ENCODE data around the gene MDK. TPM values are rescaled to one million over a fixed set of nuclear protein-coding genes. Genes with fewer than 3 reads are reported as not detected.

The MDK gene
- total and polyA plus RNA-seq, 2 donors (not counting 3 experiments of a cell fraction or from before 2014, with no cell fraction given), result 331 to 893 TPM

DNA sequence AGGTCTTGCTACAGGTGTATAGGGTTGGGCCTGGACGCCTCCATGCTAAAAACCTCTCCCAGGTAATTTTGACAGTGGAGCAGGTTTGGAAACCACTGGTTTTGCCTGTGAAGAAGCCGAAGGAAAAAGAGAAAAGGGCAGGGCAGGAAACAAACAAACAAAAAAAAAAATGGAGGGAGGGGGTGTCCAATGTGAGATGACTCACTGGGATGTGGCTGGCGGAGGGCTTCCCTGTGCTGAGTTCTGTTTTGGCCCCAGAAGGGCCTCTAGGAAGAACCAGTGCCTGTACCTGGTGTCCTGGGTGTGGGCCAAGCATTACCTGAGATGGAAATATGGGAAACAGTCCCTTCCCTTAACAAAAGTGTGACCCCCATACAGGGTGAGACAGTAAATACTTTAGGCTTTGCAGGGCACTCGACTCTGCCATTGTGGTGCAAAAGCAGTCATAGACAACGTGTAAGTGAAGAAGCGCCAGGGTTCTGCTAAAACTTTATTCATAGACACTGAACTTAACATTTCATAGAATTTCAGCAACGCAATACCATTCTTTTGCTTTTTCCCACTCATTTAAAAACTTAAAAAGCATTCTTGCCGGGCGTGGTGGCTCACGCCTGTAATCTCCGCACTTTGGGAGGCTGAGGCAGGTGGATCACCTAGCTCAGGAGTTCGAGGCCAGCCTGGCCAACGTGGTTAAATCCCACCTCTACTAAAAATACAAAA, 43.7 kb upstream of the MDK start:
- no peaks in the 10 kb centered on the region for H3K9me1 ChIP-seq (replicated peaks; ENCODE audit: control insufficient read depth, extremely low read depth, insufficient read depth, low read length)
- dilution Hi-C loops (cut with MboI; ENCODE audit: extremely low pct_ligation_motif_present, low sequenced_read_pairs), result no loop called here
- H3K36me3 ChIP-seq (ENCODE audit: control insufficient read depth in 2 of 2, extremely low read depth in 1 of 2, insufficient read depth in 2 of 2, low read length in 2 of 2), result no peaks in the 10 kb centered on the region
- H3K4me2 ChIP-seq (ENCODE audit: insufficient read depth, low read length), result no peak overlapping the region
- FAIRE-seq (no peak), DNase-seq (ENCODE audit: low read depth, low spot score) (no peak)
- BruUV-seq (replicated peaks), result no TSS peak
- no peak overlapping the region for H2AFZ ChIP-seq (ENCODE audit: low read depth, low read length)
- no peaks in the 10 kb centered on the region for H4K20me1 ChIP-seq (replicated peaks; ENCODE audit: control insufficient read depth, extremely low read depth, insufficient read depth, low read length)
- POLR2A ChIA-PET, result interaction anchor here (0.5 kb wide), 1 partner anchor 34 kb away, joined by 8 read pairs; no protein-coding TSS in a partner anchor
- CTCF ChIA-PET, result interaction anchor here (1.2 to 1.7 kb wide), 2 partner anchors 10 to 22 kb away, joined by 4 to 5 read pairs; partner anchors contain the start of gene DGKZ
- H3K4me3 ChIP-seq (replicated peaks in 1 of 3; ENCODE audit: insufficient read depth in 1 of 3, low read depth in 1 of 3, low read length in 3 of 3), result no peak overlapping the region
- TF ChIP-seq EZH2 (IDR thresholded peaks at IDR 0.05; ENCODE audit: borderline replicate concordance, low read depth, low read length, severe bottlenecking) (no peak), FOS (IDR thresholded peaks at IDR 0.05; ENCODE audit: borderline replicate concordance, insufficient read depth, low read length) (no peak), GATA2 (IDR thresholded peaks at IDR 0.05; ENCODE audit: insufficient read depth, insufficient read length, low read depth, low read length) (no peak), POLR2A (IDR thresholded peaks at IDR 0.05; ENCODE audit: low read depth, low read length) (no peak)
- H3K79me2 ChIP-seq (ENCODE audit: control insufficient read depth, insufficient read depth, low read length), result no peaks in the 10 kb centered on the region
- no peaks in the 10 kb centered on the region for H3K9me3 ChIP-seq (replicated peaks; ENCODE audit: control insufficient read depth, insufficient read depth, low read length)
- peaks cover 15% of the 10 kb centered on the region for H3K4me1 ChIP-seq (ENCODE audit: control insufficient read depth, extremely low read depth, insufficient read depth, low read length)
- intact Hi-C loops (cut with micrococcal nuclease), result no loop called here
- H3K27ac ChIP-seq (ENCODE audit: insufficient read depth, low read depth, low read length), result no peak overlapping the region
- peaks cover 15 to 16% of the 10 kb centered on the region in 2 experiments for H3K27me3 ChIP-seq (ENCODE audit: control insufficient read depth in 2 of 2, insufficient read depth in 2 of 2, low read length in 2 of 2)
- H3K9ac ChIP-seq (replicated peaks; ENCODE audit: extremely low read depth, insufficient read depth, low read length), result no peak overlapping the region

DNA sequence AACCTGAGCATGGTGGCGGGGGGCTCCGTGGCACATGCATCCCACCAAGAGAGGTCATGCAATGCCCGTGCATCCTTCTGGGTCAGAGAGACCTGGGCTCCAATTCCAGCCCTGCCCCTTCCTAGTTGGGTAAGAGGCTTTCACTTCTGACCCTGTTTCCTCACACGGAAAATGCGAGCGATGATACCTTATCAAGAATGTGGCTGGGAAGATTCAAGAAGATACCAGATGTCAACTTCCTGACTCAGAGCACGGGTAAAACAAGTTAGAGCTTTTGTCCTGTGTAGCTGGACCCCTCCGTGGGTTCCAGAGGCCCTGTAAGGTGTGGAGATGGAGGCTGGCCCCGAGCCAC, 42.9 kb upstream of the MDK start:
- Histone ChIP-seq H4K20me1 (replicated peaks; ENCODE audit: control insufficient read depth, extremely low read depth, insufficient read depth, low read length) (no peaks in the 10 kb centered on the region), H3K27me3 (ENCODE audit: control insufficient read depth in 2 of 2, insufficient read depth in 2 of 2, low read length in 2 of 2) (peaks cover 8 to 12% of the 10 kb centered on the region in 2 experiments), H3K4me2 (ENCODE audit: insufficient read depth, low read length) (no peak overlapping the region), H3K36me3 (ENCODE audit: control insufficient read depth in 2 of 2, extremely low read depth in 1 of 2, insufficient read depth in 2 of 2, low read length in 2 of 2) (no peaks in the 10 kb centered on the region), H3K9ac (replicated peaks; ENCODE audit: extremely low read depth, insufficient read depth, low read length) (no peak overlapping the region), H3K4me1 (ENCODE audit: control insufficient read depth, extremely low read depth, insufficient read depth, low read length) (peaks cover 15% of the 10 kb centered on the region), H3K9me3 (replicated peaks; ENCODE audit: control insufficient read depth, insufficient read depth, low read length) (no peaks in the 10 kb centered on the region), H3K79me2 (ENCODE audit: control insufficient read depth, insufficient read depth, low read length) (no peaks in the 10 kb centered on the region), H2AFZ (ENCODE audit: low read depth, low read length) (peak overlapping the region; percentile 62), H3K4me3 (replicated peaks in 1 of 3; ENCODE audit: insufficient read depth in 1 of 3, low read depth in 1 of 3, low read length in 3 of 3) (no peak overlapping the region), H3K9me1 (replicated peaks; ENCODE audit: control insufficient read depth, extremely low read depth, insufficient read depth, low read length) (no peaks in the 10 kb centered on the region), H3K27ac (ENCODE audit: insufficient read depth, low read depth, low read length) (no peak overlapping the region)
- dilution Hi-C loops (cut with MboI; ENCODE audit: extremely low pct_ligation_motif_present, low sequenced_read_pairs), result no loop called here
- DNase-seq (ENCODE audit: low read depth, low spot score) (no peak), FAIRE-seq (no peak)
- ChIA-PET POLR2A (no interaction called here), CTCF (interaction anchor here (1.2 to 2.8 kb wide), 4 partner anchors 9 to 31 kb away, joined by 4 to 11 read pairs (median 4); partner anchors contain the start of gene DGKZ)
- intact Hi-C loops (cut with micrococcal nuclease), result no loop called here
- no TSS peak for BruUV-seq (replicated peaks)
- no peak for TF ChIP-seq FOS (IDR thresholded peaks at IDR 0.05; ENCODE audit: borderline replicate concordance, insufficient read depth, low read length)
- TF ChIP-seq JUN (IDR thresholded peaks at IDR 0.05; ENCODE audit: borderline replicate concordance, insufficient read depth, insufficient read length, low read depth), result no peak
- TF ChIP-seq MYC (IDR thresholded peaks at IDR 0.05; ENCODE audit: low read depth, low read length), result no peak
- TF ChIP-seq GATA2 (IDR thresholded peaks at IDR 0.05; ENCODE audit: insufficient read depth, insufficient read length, low read depth, low read length), result no peak
- TF ChIP-seq POLR2A (IDR thresholded peaks at IDR 0.05; ENCODE audit: low read depth, low read length), result no peak
- no peak for TF ChIP-seq POLR2AphosphoS5 (IDR thresholded peaks at IDR 0.05; ENCODE audit: insufficient read depth, low read depth, low read length)
- TF ChIP-seq EZH2 (IDR thresholded peaks at IDR 0.05; ENCODE audit: borderline replicate concordance, low read depth, low read length, severe bottlenecking), result no peak
- no peak for TF ChIP-seq CTCF (IDR thresholded peaks at IDR 0.05; ENCODE audit: extremely low read depth in 1 of 2, insufficient read depth in 1 of 2, low read depth in 1 of 2, low read length in 2 of 2)
- TF ChIP-seq, protein P1, sequence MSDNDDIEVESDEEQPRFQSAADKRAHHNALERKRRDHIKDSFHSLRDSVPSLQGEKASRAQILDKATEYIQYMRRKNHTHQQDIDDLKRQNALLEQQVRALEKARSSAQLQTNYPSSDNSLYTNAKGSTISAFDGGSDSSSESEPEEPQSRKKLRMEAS (IDR thresholded peaks at IDR 0.05; ENCODE audit: insufficient read depth, insufficient read length), result no peak
